H1 (cell line): Measurements from ENCODE around the gene RAD51B. TPM values are rescaled to one million over a fixed set of nuclear protein-coding genes. Genes with fewer than 3 reads are reported as not detected.

Experiments used
- HDAC2 ChIP-seq, 2 experiments: fragments of 300-600 bp in 1 of 2; sonication (generic) in 1 of 2; IDR thresholded peaks; 2 replicates each; pipeline ENCODE4 v1.6.1; 2011 to 2012; ENCODE audit warnings: low read depth in 2 of 2, low read length in 2 of 2, mild to moderate bottlenecking in 2 of 2, moderate library complexity in 2 of 2, borderline replicate concordance in 1 of 2, inconsistent platforms in 1 of 2
- polyA plus RNA-seq, 7 experiments: library from polyadenylated mRNA; depleted of rRNA in 3 of 7; stranded (reverse) in 5 of 7; unstranded in 2 of 7; fragments of >200 nt in 5 of 7; fragments of 200-250 nt in 2 of 7; gene quantifications; 1 replicate in 5 of 7; 2 replicates in 1 of 7; 4 replicates in 1 of 7; pipeline versions ENCODE4 v1.2.1 to v1.2.3, GENCODE V29; 2011 to 2013; ENCODE audit warnings: missing spikeins in 2 of 7, mixed read lengths in 2 of 7
- total RNA-seq: library from RNA; stranded (reverse); fragmentation: NEBNext Ultra II Directional; extraction: Animal tissue kit (Norgen Biotek cat#: 25700); gene quantifications from 2 replicates; pipeline ENCODE4 v1.2.1, GENCODE V29; 2021

RAD51B gene
- total and polyA plus RNA-seq, 2 of the 8 experiments (the other 6 are each of a cell fraction or from before 2014, with no cell fraction given): 3.9 to 14.9 TPM

DNA sequence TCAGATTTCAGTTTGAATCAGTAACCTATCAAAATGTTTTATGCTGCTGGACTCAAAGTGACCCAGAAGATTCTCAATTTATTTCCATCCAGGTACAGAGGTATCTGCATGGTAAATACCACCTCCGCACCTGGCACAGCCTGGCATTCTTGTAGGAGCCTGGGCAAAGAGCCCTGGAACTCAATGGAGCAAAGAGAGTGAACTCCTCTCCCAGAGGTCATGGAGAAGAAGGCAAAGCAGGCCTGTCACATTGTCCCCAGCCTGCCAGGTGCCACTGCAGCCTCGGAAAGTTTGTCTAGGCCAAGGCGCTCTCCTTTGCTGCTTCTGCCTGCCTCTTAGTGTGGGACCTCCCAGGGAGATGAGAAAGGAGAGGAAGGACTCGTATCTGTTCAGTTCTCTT is 653.5 kb downstream of the RAD51B start (continued):
- TF ChIP-seq HDAC2 (IDR thresholded peaks at IDR 0.05; ENCODE audit: borderline replicate concordance in 1 of 2, low read depth in 2 of 2, low read length in 2 of 2): no peak
